K562 (cell line): ENCODE data around the gene HIF1A. TPM values are rescaled to one million over a fixed set of nuclear protein-coding genes. Genes with fewer than 3 reads are reported as not detected.

Experiments used
- ATAC-seq: fragments of 200-7000 bp; cut with Tn5 transposase; 3 replicates; pipeline ENCODE4 v1.9.1; 2020; ENCODE audit warnings: moderate library complexity
- BruUV-seq: library from RNA; stranded (reverse); fragments of 400-500 nt; replicated peaks from 2 replicates; lab custom pipeline; 2021; lab: Mats Ljungman, UMichigan
- CTCF ChIA-PET: fragments of 300-600 bp; formaldehyde crosslinking; extraction: SDS; loops from one replicate; lab custom pipeline; 2021; ENCODE audit warnings: low intra/inter-chr PET ratio; lab: Yijun Ruan, JAX
- POLR2A ChIA-PET: fragments of 300-600, 350-650 bp; sonication (Branson Sonifier 250); formaldehyde crosslinking; extraction: SDS; loops from one replicate; lab custom pipeline; 2021; ENCODE audit warnings: antibody characterized with exemption, inconsistent platforms; lab: Yijun Ruan, JAX
- DNase-seq, 4 experiments: peaks; one replicate each; pipeline versions ENCODE4 v3.0.0 to v3.0.0-alpha.2; 2011 to 2018; ENCODE audit warnings: low spot score in 3 of 4, mixed read lengths in 3 of 4; ENCODE audit errors: extremely low read depth in 1 of 4
- FAIRE-seq: peaks from 2 replicates; lab custom pipeline; 2011; peaks lifted over from hg19 to GRCh38; lab: Jason Lieb, UNC
- H2AFZ ChIP-seq: 2 replicates; pipeline ENCODE4 v1.6.0; 2011; ENCODE audit warnings: low read depth, low read length, control low read depth, inconsistent platforms
- H3K27ac ChIP-seq: fragments of 200-600 bp; 3 replicates; pipeline ENCODE4 v1.8.0; 2011; ENCODE audit warnings: low read depth, mild to moderate bottlenecking, control low read depth, inconsistent platforms, low read length, moderate library complexity, mixed read lengths; ENCODE audit errors: extremely low read depth
- H3K27me3 ChIP-seq, 2 experiments: fragments of 300-600 bp in 1 of 2; 2 replicates in 1 of 2; 3 replicates in 1 of 2; pipeline versions ENCODE4 v1.6.0 to v1.8.0; 2011; ENCODE audit warnings: inconsistent platforms in 2 of 2, low read length in 2 of 2, mild to moderate bottlenecking in 1 of 2, mixed read lengths in 1 of 2, moderate library complexity in 1 of 2; ENCODE audit not compliant: control insufficient read depth in 2 of 2, insufficient read depth in 2 of 2
- H3K36me3 ChIP-seq: fragments of 300-600 bp; 3 replicates; pipeline ENCODE4 v1.8.0; 2011; ENCODE audit warnings: mild to moderate bottlenecking, low read length, inconsistent platforms; ENCODE audit not compliant: control insufficient read depth, insufficient read depth
- H3K4me1 ChIP-seq, 2 experiments: fragments of 200-600 bp in 1 of 2; replicated peaks in 1 of 2; 2 replicates in 1 of 2; 3 replicates in 1 of 2; pipeline versions ENCODE4 v1.5.1 to v1.8.0; 2011; ENCODE audit warnings: inconsistent platforms in 2 of 2, low read length in 2 of 2, mild to moderate bottlenecking in 1 of 2, mixed read lengths in 1 of 2, moderate library complexity in 1 of 2; ENCODE audit not compliant: control insufficient read depth in 2 of 2, insufficient read depth in 2 of 2
- H3K4me2 ChIP-seq: 2 replicates; pipeline ENCODE4 v1.6.1; 2011; ENCODE audit warnings: low read length, control low read depth, inconsistent platforms, mixed read lengths; ENCODE audit not compliant: insufficient read depth
- H3K4me3 ChIP-seq: fragments of 200-600 bp; sonication (generic), shearing (Covaris generic); 2 replicates; pipeline ENCODE4 v1.5.1; 2016; ENCODE audit warnings: control low read depth, inconsistent platforms
- H3K79me2 ChIP-seq: fragments of 200-600 bp; 3 replicates; pipeline ENCODE4 v1.8.0; 2011; ENCODE audit warnings: low read length, inconsistent platforms; ENCODE audit not compliant: control insufficient read depth, insufficient read depth
- H3K9ac ChIP-seq, 2 experiments: 2 replicates each; pipeline versions ENCODE4 v1.6.0 to v1.6.1; 2011; ENCODE audit warnings: low read depth in 2 of 2, low read length in 2 of 2, control low read depth in 1 of 2, inconsistent platforms in 1 of 2, mild to moderate bottlenecking in 1 of 2, mixed read lengths in 1 of 2; ENCODE audit not compliant: insufficient read depth in 1 of 2
- H3K9me1 ChIP-seq: one replicate; pipeline ENCODE4 v1.6.0; 2011; ENCODE audit warnings: inconsistent platforms, mild to moderate bottlenecking, low read length, moderate library complexity; ENCODE audit not compliant: control insufficient read depth, insufficient read depth
- H3K9me3 ChIP-seq: replicated peaks from 2 replicates; pipeline ENCODE4 v1.5.1; 2011; ENCODE audit warnings: low read depth, low read length, inconsistent platforms; ENCODE audit not compliant: control insufficient read depth, insufficient read depth
- H4K20me1 ChIP-seq: replicated peaks from 2 replicates; pipeline ENCODE4 v1.6.1; 2011; ENCODE audit warnings: low read length, inconsistent platforms, mixed read lengths; ENCODE audit not compliant: control insufficient read depth, insufficient read depth
- ATF1 ChIP-seq, 2 experiments: fragments of 450-650 bp in 1 of 2; IDR thresholded peaks; 2 replicates each; pipeline ENCODE4 v1.6.1; 2016; ENCODE audit warnings: missing compliant biosample characterization in 1 of 2, missing genetic modification characterization in 1 of 2
- CREBBP ChIP-seq: IDR thresholded peaks from one replicate; pipeline ENCODE4 v1.6.1; 2012; ENCODE audit warnings: low read depth, mild to moderate bottlenecking, control low read depth, inconsistent platforms, low read length
- FOXA3 ChIP-seq, 2 experiments: fragments of 450-650 bp in 1 of 2; sonication (generic) in 1 of 2; formaldehyde crosslinking; IDR thresholded peaks in 1 of 2; conservative IDR thresholded peaks in 1 of 2; 2 replicates each; pipeline versions ENCODE4 v1.4.0 to v1.8.0; 2020 to 2022; ENCODE audit warnings: mild to moderate bottlenecking in 2 of 2, missing genetic modification reagents in 1 of 2
- KDM2B ChIP-seq: fragments of 250-450 bp; sonication (Bioruptor Pico); IDR thresholded peaks from 2 replicates; pipeline ENCODE4 v1.8.0; 2021; ENCODE audit warnings: mild to moderate bottlenecking, moderate library complexity
- MGA ChIP-seq: fragments of 450-650 bp; IDR thresholded peaks from 2 replicates; pipeline ENCODE4 v1.6.1; 2016; ENCODE audit warnings: mild to moderate bottlenecking, moderate library complexity
- RBM22 ChIP-seq: fragments of 200-400 bp; formaldehyde crosslinking; IDR thresholded peaks from 2 replicates; pipeline ENCODE4 v1.6.1; 2018; ENCODE audit warnings: low read length, low read depth; ENCODE audit not compliant: poor library complexity, severe bottlenecking
- SRF ChIP-seq, 2 experiments: fragments of 250-450, 450-650 bp in 1 of 2; sonication (Bioruptor Pico) in 1 of 2; sonication (generic) in 1 of 2; formaldehyde crosslinking; IDR thresholded peaks; 2 replicates each; pipeline versions ENCODE4 v1.5.0 to v1.5.1; 2020 to 2022; ENCODE audit warnings: mild to moderate bottlenecking in 1 of 2, missing genetic modification reagents in 1 of 2
- TCF15 ChIP-seq: fragments of 250-450 bp; sonication (Bioruptor Pico); IDR thresholded peaks from 2 replicates; pipeline ENCODE4 v1.8.0; 2022; ENCODE audit warnings: moderate library complexity, mild to moderate bottlenecking, inconsistent platforms
- WGBS: fragments of 100-300 bp; shearing (Covaris generic); methylation state at CpG from one replicate; pipeline ENCODE4 v1.1.6; 2016; ENCODE audit warnings: low coverage, mixed read lengths; ENCODE audit not compliant: insufficient coverage; ENCODE audit errors: missing lambda C conversion rate; 5-methylcytosine and 5-hydroxymethylcytosine counted together
- in situ Hi-C: fragments of 300-500 bp; cut with MboI; formaldehyde crosslinking; loops from 4 replicates; pipeline ENCODE4 v1.15.0; 2018; ENCODE audit warnings: inconsistent platforms, mixed read lengths
- intact Hi-C: fragments of 100-400 bp; cut with micrococcal nuclease; formaldehyde crosslinking; loops from 2 replicates; pipeline ENCODE4 v1.14.2; 2022
- polyA plus RNA-seq, 8 experiments: library from polyadenylated mRNA; depleted of rRNA in 4 of 8; stranded (reverse) in 5 of 8; unstranded in 3 of 8; fragments of >200 nt; fragmentation: Nextera tagmentation in 2 of 8; fragmentation: Illumina TruSeq in 1 of 8; extraction: Ambion mirVana in 2 of 8; extraction: Trizol in 1 of 8; gene quantifications; 2 replicates each; pipeline versions ENCODE4 v1.2.1 to v1.2.3, GENCODE V29; 2011 to 2014; ENCODE audit warnings: inconsistent platforms in 1 of 8, missing spikeins in 1 of 8
- total RNA-seq, 7 experiments: library from RNA; depleted of rRNA in 6 of 7; stranded (reverse); fragments of >200 nt in 6 of 7; fragmentation: Illumina TruSeq in 2 of 7; extraction: Trizol in 2 of 7; gene quantifications; 2 replicates each; pipeline versions ENCODE4 v1.2.1 to v1.2.3, GENCODE V29; 2011 to 2021; ENCODE audit warnings: low replicate concordance in 1 of 7

Gene HIF1A
- total and polyA plus RNA-seq, 9 of the 15 experiments (the other 6 are each of a cell fraction or from before 2014, with no cell fraction given) = 5.9 to 35.3 (median 24.2) TPM

GRCh38 chr14:61675291-61675690, 20.0 kb upstream of the HIF1A start:
- intact Hi-C loops (no loop called here), in situ Hi-C loops (no loop called here)
- H3K9ac ChIP-seq = no peak overlapping the region
- DNase-seq = no peak
- H2AFZ ChIP-seq = no peak overlapping the region
- H3K4me3 ChIP-seq = no peak overlapping the region
- no TSS peak for BruUV-seq
- no peaks in the 10 kb centered on the region for H4K20me1 ChIP-seq
- H3K9me1 ChIP-seq = no peaks in the 10 kb centered on the region
- H3K36me3 ChIP-seq = no peaks in the 10 kb centered on the region
- no peak overlapping the region for H3K4me2 ChIP-seq
- ATAC-seq = no peak
- POLR2A ChIA-PET = no interaction called here
- H3K4me1 ChIP-seq = no peaks in the 10 kb centered on the region
- no peaks in the 10 kb centered on the region for H3K9me3 ChIP-seq
- H3K27ac ChIP-seq = no peak overlapping the region
- H3K79me2 ChIP-seq = no peaks in the 10 kb centered on the region
- H3K27me3 ChIP-seq = peaks cover 0 to 11% of the 10 kb centered on the region in 2 experiments; a peak in 1 of 5 replicates
- no peak for FAIRE-seq
- 0% methylated on average over 2 of the region's 3 CpGs for WGBS
- CTCF ChIA-PET = no interaction called here
- TF ChIP-seq SRF (CRISPR knock-in tag; IDR thresholded peaks at IDR 0.05) = no peak
- no peak for TF ChIP-seq CREBBP
- TF ChIP-seq ATF1 (CRISPR knock-in tag; IDR thresholded peaks at IDR 0.05) = no peak
- TF ChIP-seq ATF1 (tag; IDR thresholded peaks at IDR 0.05) = no peak
- TF ChIP-seq KDM2B = no peak
- TF ChIP-seq MGA = no peak
- TF ChIP-seq RBM22 = no peak
- no peak for TF ChIP-seq TCF15
- TF ChIP-seq FOXA3 (CRISPR knock-in tag; conservative IDR thresholded peaks at IDR 0.05 in 1 of 2, IDR thresholded peaks at IDR 0.05 in 1 of 2) = no peak
